Right lobe of liver (tissue), 6 donors: ENCODE measurements around the gene NOL4L. TPM values are rescaled to one million over a fixed set of nuclear protein-coding genes. Genes with fewer than 3 reads are reported as not detected.

Experiments
- ATAC-seq, 4 donors: fragments of 200-7000 bp; cut with Tn5 transposase; one replicate each; pipeline ENCODE4 v1.9.1; 2020; ENCODE audit warnings: mild to moderate bottlenecking in 4 of 4, moderate library complexity in 4 of 4
- DNase-seq, 3 donors: peaks; one replicate each; pipeline ENCODE4 v3.0.0-alpha.2; 2020
- H3K27ac ChIP-seq, 3 donors: fragments of 200-600 bp; one replicate each; pipeline ENCODE4 v1.8.0; 2022
- H3K27me3 ChIP-seq, 2 donors: fragments of 200-600 bp; one replicate each; pipeline ENCODE4 v1.8.0; 2022
- H3K36me3 ChIP-seq, 4 donors: fragments of 200-600 bp; sonication (generic) in 1 of 4; one replicate each; pipeline versions ENCODE4 v1.5.1 to v1.8.0; 2017 to 2022; ENCODE audit warnings: control low read depth in 1 of 4
- H3K4me1 ChIP-seq, 4 donors: fragments of 200-600 bp; sonication (generic) in 1 of 4; one replicate each; pipeline versions ENCODE4 v1.5.1 to v1.8.0; 2017 to 2022; ENCODE audit warnings: control low read depth in 1 of 4
- H3K4me3 ChIP-seq, 3 donors: fragments of 200-600 bp; one replicate each; pipeline ENCODE4 v1.8.0; 2022
- H3K9me3 ChIP-seq, 4 donors: fragments of 200-600 bp; sonication (generic) in 1 of 4; one replicate each; pipeline versions ENCODE4 v1.5.1 to v1.8.0; 2017 to 2022; ENCODE audit warnings: control low read depth in 1 of 4
- POLR2A ChIP-seq: fragments of 450-650 bp; IDR thresholded peaks from one replicate; pipeline ENCODE4 v1.6.1; 2017; ENCODE audit warnings: antibody characterized with exemption, mild to moderate bottlenecking
- WGBS: methylation state at CpG from one replicate; pipeline ENCODE4 v1.1.6; 2018; ENCODE audit warnings: low coverage, low lambda C conversion rate; ENCODE audit not compliant: insufficient coverage; ENCODE audit errors: missing lambda C conversion rate; 5-methylcytosine and 5-hydroxymethylcytosine counted together
- intact Hi-C, 2 donors: fragments of 100-400 bp; cut with DNase I; formaldehyde crosslinking; loops; one replicate each; pipeline versions ENCODE4 v1.11.2 to v1.14.1; 2022
- total RNA-seq, 6 experiments: library from RNA; depleted of rRNA in 2 of 6; stranded (reverse); fragments of >200 nt in 2 of 6; fragmentation: NEBNext Ultra II Directional in 3 of 6; extraction: Animal tissue kit (Norgen Biotek cat#: 25700) in 3 of 6; gene quantifications; one replicate each; pipeline versions ENCODE4 v1.1.0 to v1.2.4, GENCODE V29; 2016 to 2023
- TF ChIP-seq, protein P1 (sequence below), 4 donors: fragments of 200-600 bp in 3 of 4; fragments of 450-650 bp in 1 of 4; IDR thresholded peaks; one replicate each; pipeline versions ENCODE4 v1.5.1 to v1.8.0; 2016 to 2022; ENCODE audit warnings: antibody characterized with exemption in 4 of 4, mild to moderate bottlenecking in 2 of 4
- donor health status: DM: no; HTN: yes; CAD: no.
- donor health status: DM: no; HTN: no; CAD: no.
- donor health status: DM: no; HTN: no; CAD: no.
- donor health status: DM: no; HTN: yes; CAD: no.
- donor health status: DM: no; HTN: yes; CAD: no.

The NOL4L gene
- total RNA-seq, 6 experiments from 2014 or later: 4.3 to 6.5 (median 5.7) TPM

DNA sequence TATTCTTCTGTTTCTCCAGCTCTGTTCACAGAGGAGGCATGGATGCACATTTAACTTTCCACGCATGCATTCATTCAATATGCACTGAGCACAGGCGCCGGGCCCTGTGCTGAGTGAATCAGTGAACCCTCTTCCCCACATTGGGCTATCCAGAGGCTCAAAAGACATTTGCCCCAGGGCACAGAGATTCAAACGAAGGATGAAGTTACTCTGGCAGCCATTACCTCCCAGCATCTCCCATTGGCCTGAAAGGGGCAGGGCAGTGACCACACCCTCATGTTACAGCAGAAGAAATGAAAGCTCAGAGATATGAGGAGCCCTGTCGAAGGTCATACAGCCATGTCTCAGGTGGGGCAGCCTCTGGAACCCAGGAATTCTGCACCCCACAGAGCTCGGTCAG is 26.7 kb upstream of the NOL4L start:
- H3K4me1 ChIP-seq: no peaks in the 10 kb centered on the region
- H3K27me3 ChIP-seq: no peaks in the 10 kb centered on the region
- H3K27ac ChIP-seq: no peak overlapping the region
- TF ChIP-seq, protein P1, sequence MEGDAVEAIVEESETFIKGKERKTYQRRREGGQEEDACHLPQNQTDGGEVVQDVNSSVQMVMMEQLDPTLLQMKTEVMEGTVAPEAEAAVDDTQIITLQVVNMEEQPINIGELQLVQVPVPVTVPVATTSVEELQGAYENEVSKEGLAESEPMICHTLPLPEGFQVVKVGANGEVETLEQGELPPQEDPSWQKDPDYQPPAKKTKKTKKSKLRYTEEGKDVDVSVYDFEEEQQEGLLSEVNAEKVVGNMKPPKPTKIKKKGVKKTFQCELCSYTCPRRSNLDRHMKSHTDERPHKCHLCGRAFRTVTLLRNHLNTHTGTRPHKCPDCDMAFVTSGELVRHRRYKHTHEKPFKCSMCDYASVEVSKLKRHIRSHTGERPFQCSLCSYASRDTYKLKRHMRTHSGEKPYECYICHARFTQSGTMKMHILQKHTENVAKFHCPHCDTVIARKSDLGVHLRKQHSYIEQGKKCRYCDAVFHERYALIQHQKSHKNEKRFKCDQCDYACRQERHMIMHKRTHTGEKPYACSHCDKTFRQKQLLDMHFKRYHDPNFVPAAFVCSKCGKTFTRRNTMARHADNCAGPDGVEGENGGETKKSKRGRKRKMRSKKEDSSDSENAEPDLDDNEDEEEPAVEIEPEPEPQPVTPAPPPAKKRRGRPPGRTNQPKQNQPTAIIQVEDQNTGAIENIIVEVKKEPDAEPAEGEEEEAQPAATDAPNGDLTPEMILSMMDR (IDR thresholded peaks at IDR 0.05): no peak
- no peak for TF ChIP-seq POLR2A
- ATAC-seq: no peak
- no peak overlapping the region for H3K4me3 ChIP-seq
- H3K9me3 ChIP-seq: no peaks in the 10 kb centered on the region
- intact Hi-C loops: no loop called here
- H3K36me3 ChIP-seq: no peaks in the 10 kb centered on the region
- DNase-seq: no peak
- WGBS: 85% methylated on average over 4 of the region's 6 CpGs

DNA sequence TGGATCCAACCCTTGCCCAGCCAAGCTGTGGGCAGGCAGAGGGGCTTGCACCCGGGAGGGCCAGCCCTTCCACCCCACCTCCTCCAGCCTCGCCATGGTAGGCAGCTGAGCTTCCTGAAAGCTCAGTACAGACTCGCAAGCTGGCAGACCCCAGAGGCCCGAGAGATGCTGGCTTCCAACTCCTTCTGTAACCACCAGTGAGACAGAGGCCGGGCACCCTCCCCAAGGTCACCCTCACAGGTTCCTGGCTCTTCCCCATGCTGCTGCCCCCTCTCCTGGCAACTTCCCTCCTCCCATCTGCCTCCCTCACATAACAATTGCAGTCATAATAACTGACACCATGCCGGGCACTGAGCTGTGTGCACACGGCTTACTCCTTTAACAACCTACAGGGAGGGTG is 26.2 kb upstream of the NOL4L start:
- 100% methylated on average over 1 of the region's 7 CpGs for WGBS
- ATAC-seq: no peak
- intact Hi-C loops: no loop called here

DNA sequence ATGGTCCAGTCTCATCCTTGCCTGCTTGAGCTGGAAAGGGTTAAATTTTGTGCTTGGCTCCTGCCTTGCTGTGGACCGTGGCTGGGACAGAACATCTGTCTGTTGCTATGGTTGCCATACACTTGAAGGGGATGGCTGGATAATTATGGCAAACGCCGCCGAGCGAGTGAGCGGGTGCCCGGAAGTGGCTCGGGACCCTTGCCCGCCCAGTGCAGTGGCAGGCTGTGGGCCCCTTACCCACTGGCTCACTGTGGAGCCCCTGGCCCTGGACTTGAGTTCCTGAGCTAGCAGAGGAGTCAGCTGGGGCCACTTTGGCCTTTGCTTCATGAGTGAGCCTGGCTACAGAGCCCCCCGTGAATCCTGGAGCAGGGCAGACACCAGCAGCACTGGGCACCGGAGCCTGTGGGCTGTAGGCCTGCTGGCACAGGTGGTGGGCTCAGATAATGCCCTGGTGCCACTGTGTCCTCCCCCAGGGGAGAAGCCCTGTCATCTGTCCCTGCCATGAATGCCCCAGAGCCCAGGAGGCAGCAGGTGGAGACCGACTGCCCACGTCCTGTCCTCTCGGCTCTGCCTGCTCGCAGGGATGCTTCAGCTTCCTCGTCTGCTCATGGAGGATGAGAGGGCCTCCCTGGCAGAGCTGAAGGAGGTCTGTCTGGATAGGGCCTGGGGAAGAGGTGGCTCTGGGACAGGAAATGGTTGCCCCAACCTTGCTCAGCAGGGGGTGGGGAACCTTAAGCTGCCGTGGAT is 25.5 kb upstream of the NOL4L start:
- DNase-seq (no peak), ATAC-seq (no peak)
- no peak overlapping the region for H3K27ac ChIP-seq
- H3K4me1 ChIP-seq: no peaks in the 10 kb centered on the region
- H3K27me3 ChIP-seq: no peaks in the 10 kb centered on the region
- no peaks in the 10 kb centered on the region for H3K9me3 ChIP-seq
- TF ChIP-seq POLR2A: no peak
- TF ChIP-seq, protein P1 (IDR thresholded peaks at IDR 0.05): no peak
- intact Hi-C loops: no loop called here
- no peaks in the 10 kb centered on the region for H3K36me3 ChIP-seq
- 62% methylated on average over 7 of the region's 17 CpGs for WGBS
- H3K4me3 ChIP-seq: no peak overlapping the region

More for the DNA sequence above, 26.2 kb upstream of the NOL4L start:
- H3K4me1 ChIP-seq: no peaks in the 10 kb centered on the region
- no peaks in the 10 kb centered on the region for H3K36me3 ChIP-seq
- no peak for DNase-seq
- TF ChIP-seq, protein P1 (IDR thresholded peaks at IDR 0.05): no peak
- TF ChIP-seq POLR2A: no peak
- H3K27ac ChIP-seq: no peak overlapping the region
- no peaks in the 10 kb centered on the region for H3K27me3 ChIP-seq
- H3K9me3 ChIP-seq: no peaks in the 10 kb centered on the region
- H3K4me3 ChIP-seq: no peak overlapping the region

DNA sequence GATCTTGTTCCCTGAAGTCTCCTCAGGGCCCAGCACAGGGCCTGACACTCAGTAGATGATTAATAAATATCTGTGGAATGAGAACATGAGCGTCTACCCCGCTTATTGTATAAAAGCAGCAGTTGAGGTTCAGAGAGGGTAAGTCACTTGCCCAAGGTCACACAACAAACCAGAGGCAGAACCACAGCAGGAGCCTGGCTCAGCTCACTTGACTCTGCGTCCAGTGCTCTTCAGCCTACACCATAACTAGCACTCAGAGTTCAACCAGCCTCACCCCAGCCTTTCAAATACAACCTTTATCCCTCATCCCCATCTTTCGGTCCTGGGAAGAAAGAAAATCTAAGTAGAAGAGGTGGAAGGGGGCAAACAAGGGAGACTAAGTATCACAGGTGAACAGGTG is 24.9 kb upstream of the NOL4L start:
- DNase-seq (no peak), ATAC-seq (no peak)
- Histone ChIP-seq H3K4me1 (no peaks in the 10 kb centered on the region), H3K27ac (no peak overlapping the region), H3K36me3 (no peaks in the 10 kb centered on the region), H3K9me3 (no peaks in the 10 kb centered on the region), H3K4me3 (no peak overlapping the region), H3K27me3 (no peaks in the 10 kb centered on the region)
- WGBS: no CpG with 5 or more reads among the region's 4 CpGs
- intact Hi-C loops: no loop called here
- TF ChIP-seq POLR2A: no peak
- TF ChIP-seq, protein P1 (IDR thresholded peaks at IDR 0.05): no peak
